ENCODE results near the gene APOE. TPM values are rescaled to one million over a fixed set of nuclear protein-coding genes. Genes with fewer than 3 reads are reported as not detected.

The APOE gene
- total and polyA plus RNA-seq, 2 experiments from 2014 or later = 1,133 to 1,438 TPM

- peaks cover 14% of the 10 kb centered on the region for H3K36me3 ChIP-seq (ENCODE audit: insufficient read depth)
- Mint-ChIP-seq H3K36me3 (ENCODE audit: low read depth) (peaks cover 50% of the 10 kb centered on the region), H3K9me3 (no peaks in the 10 kb centered on the region), H3K27me3 (ENCODE audit: insufficient read depth, low read depth, poor library complexity) (peaks cover 12% of the 10 kb centered on the region), H3K4me3 (no peak overlapping the region; the same call in 2 of the 3 replicates), H3K27ac (no peak overlapping the region; the same call in 1 of the 2 replicates), H3K4me1 (peaks cover 22% of the 10 kb centered on the region)
- H3K4me1 ChIP-seq (ENCODE audit: insufficient read depth) = peaks cover 20% of the 10 kb centered on the region
- H3K4me2 ChIP-seq = no peak overlapping the region
- H3K27me3 ChIP-seq (ENCODE audit: insufficient read depth) = no peaks in the 10 kb centered on the region
- DNase-seq (ENCODE audit: low spot score) (no peak), ATAC-seq (no peak)
- H3K9me2 ChIP-seq (ENCODE audit: insufficient read depth) = no peaks in the 10 kb centered on the region
- H3F3A ChIP-seq (replicated peaks; ENCODE audit: low read depth) = peaks cover 11% of the 10 kb centered on the region
- 0 out of 2 replicates have a peak, but pooled peaks cover 4% of the 10 kb centered on the region for H4K20me1 ChIP-seq (replicated peaks; ENCODE audit: insufficient read depth)
- H2AFZ ChIP-seq = no peak overlapping the region
- no peaks in the 10 kb centered on the region for H3K79me2 ChIP-seq (replicated peaks; ENCODE audit: insufficient read depth)
- no peak overlapping the region for H3K27ac ChIP-seq (ENCODE audit: low read depth)
- H3K4me3 ChIP-seq = no peak overlapping the region
- TF ChIP-seq CTCF (conservative IDR thresholded peaks at IDR 0.05; ENCODE audit: low read depth in 2 of 2) = no peak
- no peak for TF ChIP-seq POLR2AphosphoS5 (IDR thresholded peaks at IDR 0.05; ENCODE audit: low read depth)
- no peak for TF ChIP-seq REST (IDR thresholded peaks at IDR 0.05; ENCODE audit: unreplicated experiment)
- no peak for TF ChIP-seq STAT1 (IDR thresholded peaks at IDR 0.05; ENCODE audit: unreplicated experiment)
These were observed 21.0 kb upstream of the APOE start for GRCh38 chr19:44884566-44884965.

GRCh38 chr19:44886141-44886540 is 19.5 kb upstream of the APOE start:
- no peak overlapping the region for H2AFZ ChIP-seq
- Mint-ChIP-seq H3K9me3 (no peaks in the 10 kb centered on the region; the same call in 2 of the 3 replicates), H3K27me3 (ENCODE audit: insufficient read depth, low read depth, poor library complexity) (peaks cover 12% of the 10 kb centered on the region), H3K36me3 (ENCODE audit: low read depth) (peaks cover 50% of the 10 kb centered on the region), H3K27ac (no peak overlapping the region), H3K4me1 (peaks cover 22% of the 10 kb centered on the region), H3K4me3 (no peak overlapping the region)
- H4K20me1 ChIP-seq (replicated peaks; ENCODE audit: insufficient read depth) = 0 out of 2 replicates have a peak, but pooled peaks cover 4% of the 10 kb centered on the region
- no peak overlapping the region for H3K27ac ChIP-seq (ENCODE audit: low read depth)
- H3F3A ChIP-seq (replicated peaks; ENCODE audit: low read depth) = peaks cover 17% of the 10 kb centered on the region
- ATAC-seq = no peak
- H3K4me1 ChIP-seq (ENCODE audit: insufficient read depth) = peaks cover 18% of the 10 kb centered on the region
- no peaks in the 10 kb centered on the region for H3K9me2 ChIP-seq (ENCODE audit: insufficient read depth)
- H3K79me2 ChIP-seq (replicated peaks; ENCODE audit: insufficient read depth) = no peaks in the 10 kb centered on the region
- no peak overlapping the region for H3K4me2 ChIP-seq
- H3K36me3 ChIP-seq (ENCODE audit: insufficient read depth) = peaks cover 14% of the 10 kb centered on the region
- DNase-seq (ENCODE audit: low spot score) = no peak
- H3K27me3 ChIP-seq (ENCODE audit: insufficient read depth) = no peaks in the 10 kb centered on the region
- H3K4me3 ChIP-seq = no peak overlapping the region
- TF ChIP-seq POLR2AphosphoS5 (IDR thresholded peaks at IDR 0.05; ENCODE audit: low read depth) (no peak), CREB1 (CRISPR knock-in tag; IDR thresholded peaks at IDR 0.05; ENCODE audit: low read depth) (no peak), EZH2phosphoT487 (IDR thresholded peaks at IDR 0.05; ENCODE audit: unreplicated experiment) (no peak), ZNF114 (CRISPR knock-in tag; IDR thresholded peaks at IDR 0.05) (no peak), EZH2 (IDR thresholded peaks at IDR 0.05; ENCODE audit: low read depth, unreplicated experiment) (no peak), CTCF (conservative IDR thresholded peaks at IDR 0.05; ENCODE audit: low read depth in 2 of 2) (no peak)

Measured in GM23338 (cell line).